MM.1S (cell line): ENCODE data around the gene SNRPA.
"Not testable (repeated sequence)": the region's sequence is repeated elsewhere in the genome, so short reads cannot be mapped to it uniquely, and the experiment has no call there.

Experiments used
- DNase-seq: peaks from one replicate; pipeline ENCODE4 v3.0.0-alpha.2; 2015
- H2AFZ ChIP-seq: fragments of 300-600 bp; sonication (generic); 2 replicates; pipeline ENCODE4 v1.6.0; 2016; ENCODE audit warnings: antibody characterized with exemption, low read length
- H3F3A ChIP-seq: fragments of 300-600 bp; sonication (generic); 2 replicates; pipeline ENCODE4 v1.6.1; 2016; ENCODE audit warnings: mild to moderate bottlenecking, antibody characterized with exemption, low read length, moderate library complexity, mixed read lengths; ENCODE audit not compliant: insufficient read depth
- H3K27ac ChIP-seq: fragments of 300-600 bp; sonication (generic); 2 replicates; pipeline ENCODE4 v1.5.1; 2016; ENCODE audit warnings: mild to moderate bottlenecking, low read length
- H3K27me3 ChIP-seq: fragments of 300-600 bp; sonication (generic); replicated peaks from 2 replicates; pipeline ENCODE4 v1.6.0; 2016; ENCODE audit warnings: low read length; ENCODE audit not compliant: insufficient read depth
- H3K36me3 ChIP-seq: fragments of 300-600 bp; sonication (generic); replicated peaks from 2 replicates; pipeline ENCODE4 v1.6.1; 2016; ENCODE audit warnings: mild to moderate bottlenecking, low read length, mixed read lengths; ENCODE audit not compliant: insufficient read depth
- H3K4me1 ChIP-seq: fragments of 300-600 bp; sonication (generic); 2 replicates; pipeline ENCODE4 v1.6.1; 2016; ENCODE audit warnings: low read length, mixed read lengths
- H3K4me2 ChIP-seq: fragments of 300-600 bp; sonication (generic); 2 replicates; pipeline ENCODE4 v1.6.0; 2016; ENCODE audit warnings: low read depth, low read length
- H3K4me3 ChIP-seq: fragments of 300-600 bp; sonication (generic); 2 replicates; pipeline ENCODE4 v1.5.1; 2016; ENCODE audit warnings: low read length, mixed read lengths
- H3K79me2 ChIP-seq: fragments of 300-600 bp; sonication (generic); 2 replicates; pipeline ENCODE4 v1.6.1; 2016; ENCODE audit warnings: mixed run types, low read length, mixed read lengths
- H3K9ac ChIP-seq: fragments of 300-600 bp; sonication (generic); 2 replicates; pipeline ENCODE4 v1.6.1; 2016; ENCODE audit warnings: low read length, mixed read lengths
- H3K9me2 ChIP-seq: fragments of 300-600 bp; sonication (generic); replicated peaks from 2 replicates; pipeline ENCODE4 v1.6.1; 2016; ENCODE audit warnings: mild to moderate bottlenecking, low read length, mixed read lengths; ENCODE audit not compliant: insufficient read depth
- H3K9me3 ChIP-seq: fragments of 300-600 bp; sonication (generic); replicated peaks from 2 replicates; pipeline ENCODE4 v1.6.1; 2016; ENCODE audit warnings: mild to moderate bottlenecking, low read length, mixed read lengths; ENCODE audit not compliant: insufficient read depth
- H4K20me1 ChIP-seq: fragments of 300-600 bp; sonication (generic); 2 replicates; pipeline ENCODE4 v1.6.1; 2016; ENCODE audit warnings: mild to moderate bottlenecking, low read length, moderate library complexity, mixed read lengths; ENCODE audit not compliant: insufficient read depth
- CTCF ChIP-seq: fragments of 300-600 bp; sonication (generic); IDR thresholded peaks from 2 replicates; pipeline ENCODE4 v1.5.1; 2016; ENCODE audit warnings: antibody characterized with exemption, low read length, mixed read lengths
- EZH2 ChIP-seq: fragments of 300-600 bp; sonication (generic); optimal IDR thresholded peaks from 2 replicates; pipeline ENCODE3; 2017; ENCODE audit warnings: low read depth, mild to moderate bottlenecking, antibody characterized with exemption, low read length, mixed read lengths
- EZH2phosphoT487 ChIP-seq: fragments of 300-600 bp; sonication (generic); IDR thresholded peaks from 2 replicates; pipeline ENCODE4 v1.6.1; 2018; ENCODE audit warnings: antibody characterized with exemption, low read length

SNRPA gene

GRCh38 chr19:40762754-40763470 is 11.9 kb downstream of the SNRPA start:
- Histone ChIP-seq H3F3A (no peaks in the 10 kb centered on the region), H3K4me3 (no peak overlapping the region), H2AFZ (no peak overlapping the region), H3K4me2 (no peak overlapping the region), H3K9ac (no peak overlapping the region), H3K9me2 (no peaks in the 10 kb centered on the region), H3K27me3 (no peaks in the 10 kb centered on the region), H3K4me1 (no peaks in the 10 kb centered on the region), H3K36me3 (peaks cover 35% of the 10 kb centered on the region), H3K79me2 (peaks cover 35% of the 10 kb centered on the region), H3K27ac (no peak overlapping the region), H4K20me1 (peaks cover 3% of the 10 kb centered on the region; the same call in 1 of the 2 replicates), H3K9me3 (no peaks in the 10 kb centered on the region)
- DNase-seq = no peak
- TF ChIP-seq CTCF = no peak
- TF ChIP-seq EZH2phosphoT487 = no peak
- TF ChIP-seq EZH2 = no peak

GRCh38 chr19:40763526-40763925 is 12.5 kb downstream of the SNRPA start:
- Histone ChIP-seq H3K9me2 (no peaks in the 10 kb centered on the region), H3K9me3 (no peaks in the 10 kb centered on the region), H3F3A (no peaks in the 10 kb centered on the region), H3K27me3 (no peaks in the 10 kb centered on the region), H3K79me2 (peaks cover 30% of the 10 kb centered on the region), H3K27ac (no peak overlapping the region), H3K36me3 (peaks cover 31% of the 10 kb centered on the region), H3K4me1 (no peaks in the 10 kb centered on the region), H3K4me2 (no peak overlapping the region), H3K9ac (no peak overlapping the region), H4K20me1 (peaks cover 3% of the 10 kb centered on the region; the same call in 1 of the 2 replicates), H2AFZ (no peak overlapping the region), H3K4me3 (no peak overlapping the region)
- no peak for TF ChIP-seq EZH2phosphoT487
- TF ChIP-seq EZH2 = no peak
- TF ChIP-seq CTCF = no peak
- no peak for DNase-seq

- Histone ChIP-seq H3F3A (no peaks in the 10 kb centered on the region), H3K36me3 (peaks cover 31% of the 10 kb centered on the region), H3K4me3 (no peak overlapping the region), H3K79me2 (peaks cover 28% of the 10 kb centered on the region), H2AFZ (no peak overlapping the region), H3K27me3 (no peaks in the 10 kb centered on the region), H3K27ac (no peak overlapping the region), H3K9me3 (no peaks in the 10 kb centered on the region), H4K20me1 (peaks cover 3% of the 10 kb centered on the region; the same call in 1 of the 2 replicates), H3K9ac (no peak overlapping the region), H3K4me1 (no peaks in the 10 kb centered on the region), H3K4me2 (no peak overlapping the region), H3K9me2 (no peaks in the 10 kb centered on the region)
- TF ChIP-seq CTCF (no peak), EZH2phosphoT487 (no peak), EZH2 (no peak)
- no peak for DNase-seq
Measured at GRCh38 chr19:40763963-40764362, 13.0 kb downstream of the SNRPA start.

- H3K27me3 ChIP-seq, H2AFZ ChIP-seq, H3K4me2 ChIP-seq, H3K27ac ChIP-seq, H3K9me3 ChIP-seq, H3K9me2 ChIP-seq, DNase-seq, H4K20me1 ChIP-seq, H3K4me1 ChIP-seq, H3K9ac ChIP-seq, H3K4me3 ChIP-seq, H3F3A ChIP-seq: not testable (repeated sequence)
- H3K36me3 ChIP-seq = peaks cover 27% of the 10 kb centered on the region
- H3K79me2 ChIP-seq = peaks cover 13% of the 10 kb centered on the region
Measured at GRCh38 chr19:40766385-40766784, 15.4 kb downstream of the SNRPA start.
